Stimulated activated CD4-positive, alpha-beta T cell treated with anti-CD3 and anti-CD28 coated beads, Interleukin-12 subunit alpha, Interleukin-12 subunit beta, amount 100 ng/mL, for 48 hours (primary cell): ENCODE data around the gene SYT11.
"Not testable (repeated sequence)": the region's sequence is repeated elsewhere in the genome, so short reads cannot be mapped to it uniquely, and the experiment has no call there.

Source experiments
- DNase-seq, 3 donors: peaks; one replicate each; pipeline ENCODE4 v3.0.0-alpha.2; 2020; ENCODE audit warnings: low read depth in 2 of 3, low spot score in 1 of 3

SYT11 gene

DNA sequence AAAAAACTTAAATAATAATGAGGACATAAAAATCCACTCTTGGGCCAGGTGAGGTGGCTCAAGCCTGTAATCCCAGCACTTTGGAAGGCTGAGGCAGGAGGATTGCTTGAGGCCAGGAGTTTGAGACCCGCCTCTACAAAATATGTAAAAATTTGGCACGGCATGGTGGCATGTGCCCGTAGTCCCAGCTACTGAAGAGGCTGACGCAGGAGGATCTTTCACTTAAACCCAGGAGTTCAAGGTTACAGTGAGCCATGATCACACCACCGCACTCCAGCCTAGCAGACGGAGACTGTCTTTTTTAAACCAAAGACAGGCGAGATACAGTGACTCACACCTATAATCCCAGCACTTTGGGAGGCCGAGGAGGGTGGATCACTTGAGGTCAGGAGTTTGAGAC, 37.1 kb downstream of the SYT11 start:
- DNase-seq, result not testable (repeated sequence)

GRCh38 chr1:155897746-155898145, 38.4 kb downstream of the SYT11 start:
- no peak for DNase-seq

DNA sequence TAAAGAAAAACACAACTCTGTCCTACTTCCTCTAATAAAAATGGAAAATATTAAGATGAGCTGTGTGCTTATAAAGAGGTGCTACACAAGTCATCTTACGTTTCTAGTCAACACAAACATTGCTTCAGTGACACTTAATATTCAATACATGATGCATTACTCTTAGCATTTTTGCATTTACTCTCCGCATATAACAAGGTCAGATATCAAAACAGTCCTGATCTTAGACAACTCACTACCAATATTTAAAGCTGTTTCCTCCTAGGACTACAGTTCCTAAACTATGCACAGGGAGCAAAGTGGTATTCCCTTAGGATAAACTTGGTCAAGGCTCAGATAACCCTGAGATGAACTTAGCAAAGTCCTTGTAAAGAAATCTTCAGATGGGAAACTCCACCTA, 39.5 kb downstream of the SYT11 start:
- DNase-seq, result no peak

- DNase-seq, result no peak
These were observed 40.3 kb downstream of the SYT11 start for GRCh38 chr1:155899683-155900082.

DNA sequence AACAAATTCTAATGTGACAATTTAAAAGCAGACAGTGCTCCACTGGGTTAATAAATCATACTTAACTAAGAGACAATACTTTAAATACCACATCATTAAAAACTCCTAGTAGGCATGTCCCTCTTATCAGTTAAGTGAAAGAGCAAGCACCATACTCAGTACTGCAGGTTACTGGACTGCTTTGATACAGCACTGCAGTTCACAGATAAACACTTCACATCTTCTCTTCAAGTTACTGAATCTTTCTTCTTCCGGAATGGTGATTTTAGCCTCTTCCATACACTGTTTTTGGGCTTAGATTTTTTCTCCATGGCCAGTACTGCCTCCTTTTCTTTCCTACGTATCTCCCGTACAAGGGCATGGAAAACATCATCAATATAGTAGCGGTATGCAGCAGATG, 40.8 kb downstream of the SYT11 start:
- DNase-seq, result no peak

DNA sequence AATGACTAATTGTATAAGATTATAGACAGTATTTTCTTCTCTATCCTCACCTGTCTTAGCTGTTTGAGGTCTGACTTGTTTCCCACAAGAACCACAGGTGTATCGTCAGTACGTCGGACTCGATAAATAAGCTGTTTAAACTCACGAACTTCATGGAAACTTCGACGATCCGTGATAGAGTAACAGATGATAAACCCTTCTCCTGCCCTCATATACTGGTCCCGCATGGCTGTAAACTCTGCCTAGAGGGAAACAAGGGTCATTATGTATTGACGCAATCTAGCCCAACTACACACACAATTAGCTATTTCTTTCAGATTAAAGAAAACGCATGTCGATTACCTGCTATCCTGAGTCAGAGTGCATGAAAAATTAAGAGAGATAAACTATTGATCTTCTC, 44.9 kb downstream of the SYT11 start:
- DNase-seq, result no peak

GRCh38 chr1:155909894-155910293, 50.5 kb downstream of the SYT11 start:
- no peak for DNase-seq

GRCh38 chr1:155910621-155911121, 51.3 kb downstream of the SYT11 start:
- no peak for DNase-seq

GRCh38 chr1:155911156-155912055, 52.0 kb downstream of the SYT11 start, which contains the start of gene RIT1:
RIT1 (minus strand) TSS chr1:155911349; CDS start chr1:155910761, 588 bp downstream.
- DNase-seq, result peak; percentile 76 to 81 (median 80)

GRCh38 chr1:155912056-155912536, 52.7 kb downstream of the SYT11 start:
- no peak for DNase-seq

GRCh38 chr1:155913969-155914757, 54.8 kb downstream of the SYT11 start:
- DNase-seq, result no peak

DNA sequence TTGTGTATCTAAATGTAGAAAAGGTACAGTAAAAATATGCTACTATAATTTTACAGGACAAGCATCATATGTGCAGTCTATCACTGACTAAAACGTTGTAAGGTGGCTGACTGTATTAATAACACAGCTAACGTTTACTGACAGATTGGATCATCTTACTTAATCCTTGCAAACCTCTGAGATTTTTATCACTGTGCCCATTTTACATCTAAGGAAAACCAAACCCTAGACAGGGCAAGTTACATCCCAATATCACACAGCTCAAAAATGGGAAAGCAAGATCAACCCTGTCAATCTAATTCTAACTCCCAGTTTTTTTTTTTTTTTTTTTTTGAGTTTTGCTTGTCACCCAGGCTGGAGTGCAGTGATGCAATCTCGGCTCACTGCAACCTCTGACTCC, 59.3 kb downstream of the SYT11 start:
- DNase-seq, result no peak

GRCh38 chr1:155919801-155920200, 60.4 kb downstream of the SYT11 start:
- DNase-seq, result no peak

DNA sequence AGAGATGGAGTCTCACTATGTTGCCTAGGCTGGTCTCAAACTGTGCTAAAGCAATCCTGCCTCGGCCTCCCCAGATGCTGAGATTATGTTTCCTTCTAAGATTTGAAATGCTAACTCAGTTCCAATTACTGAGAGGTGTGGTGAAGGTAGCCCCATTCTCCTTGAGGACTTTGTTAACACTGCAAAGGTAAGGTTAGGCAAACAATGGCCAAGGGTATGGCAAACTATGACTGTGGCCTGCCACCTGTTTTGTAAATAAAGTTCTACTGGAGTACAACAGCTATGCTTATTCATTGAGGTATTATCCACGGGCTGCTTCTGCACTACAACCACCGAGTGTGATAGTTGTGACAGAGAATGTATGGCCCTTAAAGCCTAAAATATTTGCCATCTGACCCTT, 61.4 kb downstream of the SYT11 start:
- DNase-seq, result no peak

- no peak for DNase-seq
These were observed 66.1 kb downstream of the SYT11 start for GRCh38 chr1:155925506-155925905.

GRCh38 chr1:155929057-155929456, 69.7 kb downstream of the SYT11 start:
- no peak for DNase-seq

DNA sequence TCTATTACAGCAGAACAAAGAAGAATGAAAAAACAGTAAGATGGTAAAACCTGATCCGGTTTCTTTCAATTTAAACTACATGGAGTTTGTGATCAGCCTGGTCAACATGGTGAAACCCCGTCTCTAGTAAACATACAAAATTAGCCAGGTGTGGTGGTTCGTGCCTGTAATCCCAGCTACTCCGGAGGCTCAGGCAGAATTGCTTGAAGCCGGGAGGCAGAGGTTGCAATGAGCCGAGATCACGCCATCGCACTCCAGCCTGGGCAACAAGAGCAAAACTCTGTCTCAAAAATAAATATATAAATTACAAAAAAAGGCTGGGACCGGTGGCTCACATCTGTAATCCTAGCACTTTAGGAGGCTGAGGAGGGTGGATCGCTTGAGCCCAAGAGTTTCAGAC, 71.4 kb downstream of the SYT11 start:
- DNase-seq, result not testable (repeated sequence)

GRCh38 chr1:155931332-155932038, 72.1 kb downstream of the SYT11 start:
- DNase-seq, result no peak

GRCh38 chr1:155932081-155932480, 72.7 kb downstream of the SYT11 start:
- DNase-seq, result no peak

DNA sequence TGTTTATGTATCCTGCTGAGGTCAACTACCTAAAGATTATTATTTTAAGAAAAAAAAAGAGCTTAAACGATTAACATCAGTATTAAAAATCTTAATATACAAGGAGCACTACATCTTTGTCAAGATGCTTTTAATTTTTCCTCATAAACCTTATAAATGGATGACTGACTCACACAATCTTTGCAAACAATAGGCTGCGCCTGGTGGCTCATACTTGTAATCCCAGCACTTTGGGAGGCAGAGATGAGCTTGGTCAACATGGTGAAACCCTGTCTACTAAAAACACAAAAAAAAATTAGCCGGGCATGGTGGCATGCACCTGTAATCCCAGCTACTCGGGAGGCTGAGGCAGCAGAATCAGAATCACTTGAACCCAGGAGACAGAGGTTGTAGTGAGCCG, 73.1 kb downstream of the SYT11 start:
- DNase-seq, result no peak

- DNase-seq, result no peak
These were observed 74.3 kb downstream of the SYT11 start for GRCh38 chr1:155933591-155934096.
